ENCODE measurements around the gene ASCL3. TPM values are rescaled to one million over a fixed set of nuclear protein-coding genes. Genes with fewer than 3 reads are reported as not detected.
"Not testable (repeated sequence)": the region's sequence is repeated elsewhere in the genome, so short reads cannot be mapped to it uniquely, and the experiment has no call there.

Gene ASCL3
- total RNA-seq, 1 donor from 2014 or later, result not detected

- DNase-seq (ENCODE audit: low spot score), result no peak
Measured at GRCh38 chr11:8947230-8947943, 4.6 kb upstream of the ASCL3 start.

DNA sequence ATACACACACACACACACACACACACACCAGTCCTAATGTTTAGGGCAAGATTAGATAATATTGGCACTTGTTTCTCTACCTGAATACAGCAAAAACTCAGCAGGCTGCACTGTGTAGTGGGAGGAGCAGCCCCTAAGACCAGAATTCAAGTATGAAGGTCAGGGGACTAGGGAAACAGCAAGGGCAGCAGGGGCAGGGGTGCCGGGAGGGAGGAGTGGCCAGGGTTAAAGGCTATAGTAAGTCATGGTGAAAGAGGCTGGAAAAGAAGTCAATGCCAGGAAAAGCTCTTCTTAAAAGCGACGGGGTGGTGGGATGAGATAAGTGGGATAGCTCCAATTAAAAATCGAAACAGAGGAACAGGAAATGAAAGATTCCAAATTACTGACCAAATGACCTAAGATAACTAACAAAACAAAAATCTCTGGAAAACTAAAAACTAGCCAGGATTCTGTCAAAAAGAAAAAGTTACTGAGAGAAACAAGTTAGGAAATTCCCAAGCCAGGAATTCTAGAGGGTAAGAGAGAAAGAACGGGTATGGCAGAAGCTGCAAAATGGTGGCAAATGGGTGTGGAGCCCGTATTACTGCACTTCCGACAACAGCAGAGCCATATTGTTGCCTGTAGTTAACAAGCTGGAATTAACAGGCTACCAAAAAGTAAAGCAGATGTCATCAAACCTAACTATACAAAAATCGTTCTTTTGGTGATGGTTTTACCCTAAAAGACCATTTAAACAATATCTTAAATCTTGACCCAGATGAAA is 1.3 kb downstream of the ASCL3 start:
- no peak for DNase-seq (ENCODE audit: low spot score)

DNA sequence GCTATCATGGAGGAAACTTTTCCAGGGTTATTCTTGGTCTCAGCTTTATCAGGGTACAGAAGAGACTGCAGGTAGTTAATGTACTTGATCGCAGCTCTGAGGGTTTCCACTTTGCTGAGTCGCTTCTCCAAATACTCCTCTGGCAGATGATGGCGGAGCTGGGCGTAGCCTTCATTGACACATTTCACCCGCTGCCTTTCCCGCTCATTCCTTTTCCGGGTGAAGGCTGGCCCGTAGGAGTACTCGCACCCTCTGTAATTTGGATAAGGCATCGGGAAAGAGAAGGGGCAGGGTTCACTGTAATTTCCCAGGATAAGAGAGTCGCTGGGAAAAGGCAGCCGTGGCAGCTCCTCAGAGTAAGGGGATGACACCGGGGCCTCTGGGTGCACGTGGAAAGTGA is 5.2 kb downstream of the ASCL3 start:
- no peak for DNase-seq (ENCODE audit: low spot score)

DNA sequence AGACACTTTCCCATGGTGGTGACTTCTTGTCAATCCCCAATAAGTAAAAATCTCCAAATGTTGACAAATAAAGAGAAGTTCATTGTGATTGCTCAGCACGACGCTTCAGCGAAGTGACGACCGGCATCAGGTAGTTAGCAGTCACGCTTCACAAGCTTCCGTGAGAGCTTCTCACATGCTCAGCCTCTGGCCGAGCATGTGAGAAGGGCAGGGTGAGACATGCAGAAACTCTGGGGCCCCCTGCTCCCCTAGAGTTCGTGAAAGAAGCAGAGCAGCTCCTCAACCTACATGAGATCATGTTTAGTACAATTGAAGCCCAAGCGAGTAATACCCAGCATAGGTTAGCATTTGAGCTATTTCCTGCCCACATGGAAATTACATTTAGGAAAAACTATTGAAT is 5.7 kb downstream of the ASCL3 start:
- DNase-seq (ENCODE audit: low spot score), result no peak

DNA sequence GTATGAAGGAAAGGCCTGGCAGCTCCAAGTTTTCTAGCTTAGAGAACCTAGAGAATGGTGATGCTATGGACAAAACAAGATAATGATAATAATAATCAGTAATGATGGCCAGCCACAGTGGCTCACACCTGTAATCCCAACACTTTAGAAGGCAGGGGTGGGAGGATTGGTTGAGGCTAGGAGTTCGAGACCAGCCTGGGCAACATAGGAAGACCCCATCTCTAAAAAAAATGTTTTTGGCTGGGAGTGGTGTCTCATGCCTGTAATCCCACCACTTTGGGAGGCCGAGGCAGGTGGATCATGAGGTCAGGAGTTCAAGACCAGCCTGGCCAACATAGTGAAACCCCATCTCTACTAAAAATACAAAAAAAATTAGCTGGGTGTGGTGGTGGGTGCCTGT is 7.0 kb downstream of the ASCL3 start:
- not testable (repeated sequence) for DNase-seq (ENCODE audit: low spot score)

- no peak for DNase-seq (ENCODE audit: low spot score)
Measured at GRCh38 chr11:8934742-8935488, 7.9 kb downstream of the ASCL3 start.

DNA sequence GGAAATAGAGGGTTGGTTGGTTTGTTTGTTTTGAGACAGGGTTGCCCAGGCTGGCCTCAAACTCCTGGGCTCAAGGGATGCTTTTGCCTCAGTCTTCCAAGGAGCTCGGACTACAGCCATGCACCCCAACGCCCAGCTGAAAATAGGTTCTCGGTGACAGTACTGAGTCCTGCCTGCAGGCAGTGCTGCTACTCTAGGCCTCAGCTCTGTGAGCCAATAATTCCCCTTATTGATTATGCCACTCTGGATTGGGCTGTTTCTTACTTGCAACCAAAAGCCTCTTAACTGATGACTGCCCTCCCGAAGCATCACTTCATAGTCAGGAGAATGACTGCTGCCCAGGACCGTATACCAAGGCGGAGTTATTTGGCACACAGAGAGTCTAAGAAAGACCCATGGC is 8.9 kb downstream of the ASCL3 start:
- no peak for DNase-seq (ENCODE audit: low spot score)

GRCh38 chr11:8932564-8933180 is 10.1 kb downstream of the ASCL3 start, which contains the start of gene C11orf16:
TSS of gene C11orf16 (minus strand) at chr11:8932947. CDS start at chr11:8932308, 639 bp downstream.
- no peak for DNase-seq (ENCODE audit: low spot score)

GRCh38 chr11:8930456-8931175 is 12.2 kb downstream of the ASCL3 start:
- no peak for DNase-seq (ENCODE audit: low spot score)

- no peak for DNase-seq (ENCODE audit: low spot score)
Measured at GRCh38 chr11:8928981-8929615, 13.7 kb downstream of the ASCL3 start.

DNA sequence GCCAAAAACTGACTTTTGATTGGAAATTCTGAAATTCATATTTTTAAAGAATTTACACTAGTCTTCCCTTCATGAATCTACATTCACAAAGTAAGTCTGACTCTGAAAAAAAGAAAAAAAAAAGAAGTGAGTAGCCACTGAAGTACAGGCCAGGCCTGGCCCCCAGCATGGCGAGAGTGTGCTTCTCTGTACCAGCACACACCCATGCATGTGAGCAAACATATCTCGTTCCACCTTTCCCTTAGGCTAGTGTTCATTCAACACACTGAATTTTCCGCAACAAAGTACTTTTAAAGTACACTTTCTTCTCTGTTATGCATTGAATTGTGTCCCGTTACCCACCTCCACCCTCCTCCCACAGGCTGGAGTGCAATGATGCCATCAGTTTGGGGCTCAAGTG is 14.6 kb downstream of the ASCL3 start:
- DNase-seq (ENCODE audit: low spot score), result no peak

DNA sequence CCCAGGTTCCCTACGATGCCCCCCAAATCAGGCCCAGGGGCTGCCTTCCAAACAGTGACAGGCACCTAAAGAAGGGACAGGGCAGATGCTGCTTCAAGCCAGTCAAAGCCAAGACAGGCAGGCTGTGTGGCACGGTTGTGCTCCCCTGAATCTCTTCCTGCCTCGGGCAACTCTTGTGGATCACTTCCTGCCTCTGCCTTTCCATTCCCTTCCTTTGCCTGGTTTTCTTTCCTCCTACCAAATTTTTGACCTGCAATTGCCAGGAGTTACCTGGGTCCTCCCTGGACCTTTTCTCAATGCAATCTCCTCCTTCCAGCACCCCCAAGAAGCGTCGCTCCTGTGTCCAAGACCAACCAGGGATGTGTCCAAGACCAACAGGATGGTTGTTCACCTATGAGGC is 15.6 kb downstream of the ASCL3 start:
- DNase-seq (ENCODE audit: low spot score), result no peak

DNA sequence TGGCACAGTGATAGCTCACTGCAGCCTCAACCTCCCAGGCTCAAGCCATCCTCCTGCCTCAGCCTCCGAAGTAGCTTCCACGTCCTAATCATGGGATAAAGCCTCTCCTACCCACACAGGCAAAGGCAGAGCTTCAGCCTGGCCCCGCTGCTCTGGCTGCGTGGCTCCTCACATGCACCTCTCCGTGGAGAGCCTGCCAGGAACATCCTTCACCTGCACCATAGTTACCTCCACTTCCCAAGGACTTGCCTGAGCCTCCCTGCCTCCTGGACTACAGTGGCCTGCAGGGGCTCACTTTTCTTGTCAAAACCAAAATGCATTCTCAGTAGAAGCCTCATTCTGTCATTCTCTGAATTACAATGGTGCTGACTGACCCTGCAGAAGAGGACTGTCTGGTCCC is 16.6 kb downstream of the ASCL3 start:
- DNase-seq (ENCODE audit: low spot score), result no peak

DNA sequence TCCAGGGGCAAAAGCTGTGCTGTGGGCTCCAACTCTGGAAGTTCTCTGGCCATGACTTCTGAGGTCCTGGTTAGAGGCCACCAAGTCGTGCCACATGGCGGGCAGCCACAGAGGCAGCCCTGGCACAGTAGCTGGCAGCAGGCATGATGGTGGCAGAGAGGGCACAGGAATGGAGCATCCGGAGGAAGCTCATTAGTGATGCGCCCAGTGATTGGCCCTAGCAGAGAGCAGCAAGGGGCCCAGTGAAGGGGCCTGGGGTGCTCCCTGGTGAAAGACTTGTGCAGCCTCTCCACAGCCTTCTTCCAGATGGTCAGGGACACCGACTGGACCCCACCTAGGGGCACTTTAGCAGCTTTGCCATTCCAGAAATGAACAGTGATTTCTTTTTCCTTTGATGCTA is 17.1 kb downstream of the ASCL3 start:
- no peak for DNase-seq (ENCODE audit: low spot score)

- no peak for DNase-seq (ENCODE audit: low spot score)
Measured at GRCh38 chr11:8922691-8923090, 20.1 kb downstream of the ASCL3 start.

- no peak for DNase-seq (ENCODE audit: low spot score)
Measured at GRCh38 chr11:8917157-8917825, 25.5 kb downstream of the ASCL3 start.

DNA sequence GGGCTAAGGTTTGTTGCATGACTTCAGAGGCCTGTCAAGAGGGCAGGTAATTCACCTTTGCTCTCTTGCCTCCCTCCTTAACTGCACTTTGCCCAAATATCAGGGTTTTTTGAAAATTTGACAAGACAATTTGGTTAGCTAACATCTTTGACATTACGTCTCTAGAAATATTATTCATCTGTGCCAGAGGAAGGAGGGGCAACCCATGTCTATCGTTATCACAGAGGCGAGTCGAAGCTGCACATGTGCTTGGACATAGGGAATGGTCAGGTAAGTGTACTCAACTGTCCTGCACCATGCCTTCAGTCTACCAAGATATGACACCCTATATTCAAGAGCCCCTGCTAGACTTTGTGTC is 28.2 kb downstream of the ASCL3 start:
- DNase-seq (ENCODE audit: low spot score), result no peak

DNA sequence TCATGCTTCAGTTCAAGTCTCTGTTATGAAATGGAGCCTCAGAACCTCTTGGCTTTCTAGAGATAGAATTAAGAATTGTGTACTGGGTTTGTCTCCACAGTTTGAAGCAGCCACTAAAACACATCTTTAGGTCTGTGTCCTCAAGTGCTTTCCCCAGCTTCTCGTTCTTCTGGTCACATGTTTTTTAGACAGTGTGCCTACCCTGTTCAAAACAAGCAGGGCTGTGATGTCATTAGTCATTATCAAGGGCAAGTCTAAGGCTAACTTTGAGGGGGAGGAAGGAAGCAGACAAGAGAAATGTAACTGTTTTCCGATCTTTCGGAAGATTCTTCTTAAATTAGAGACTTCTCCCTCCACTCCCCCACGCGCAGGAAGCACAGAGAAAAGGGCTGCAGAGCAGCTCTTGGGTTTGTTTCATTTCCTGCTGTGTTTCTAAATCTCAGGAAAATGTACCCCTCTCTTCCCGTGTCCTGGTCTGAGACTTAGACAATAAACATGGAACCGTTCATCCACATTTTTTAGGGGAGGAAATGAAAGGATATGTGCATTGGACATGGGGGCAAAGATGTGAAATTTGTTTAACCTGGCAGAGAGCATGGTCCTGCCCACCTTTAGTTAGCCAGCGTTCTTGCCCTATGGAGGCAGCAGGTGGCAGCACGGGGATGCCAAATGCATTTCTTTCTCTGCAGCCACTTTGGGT is 28.7 kb downstream of the ASCL3 start:
- DNase-seq (ENCODE audit: low spot score), result no peak

- peak; percentile 95 for DNase-seq (ENCODE audit: low spot score)
Measured at GRCh38 chr11:8911029-8911823, 31.6 kb downstream of the ASCL3 start, which contains the start of gene AKIP1. TSS of gene AKIP1 (plus strand) at chr11:8911189. CDS start at chr11:8911450, 261 bp downstream.

Data from ureter (tissue), 1 donor.